ENCODE results near the gene EIF3J. TPM values are rescaled to one million over a fixed set of nuclear protein-coding genes. Genes with fewer than 3 reads are reported as not detected.
"Not testable (repeated sequence)": the region's sequence is repeated elsewhere in the genome, so short reads cannot be mapped to it uniquely, and the experiment has no call there.

Gene EIF3J
- total and polyA plus RNA-seq, 4 donors = 32.0 to 52.1 (median 50.5) TPM

DNA sequence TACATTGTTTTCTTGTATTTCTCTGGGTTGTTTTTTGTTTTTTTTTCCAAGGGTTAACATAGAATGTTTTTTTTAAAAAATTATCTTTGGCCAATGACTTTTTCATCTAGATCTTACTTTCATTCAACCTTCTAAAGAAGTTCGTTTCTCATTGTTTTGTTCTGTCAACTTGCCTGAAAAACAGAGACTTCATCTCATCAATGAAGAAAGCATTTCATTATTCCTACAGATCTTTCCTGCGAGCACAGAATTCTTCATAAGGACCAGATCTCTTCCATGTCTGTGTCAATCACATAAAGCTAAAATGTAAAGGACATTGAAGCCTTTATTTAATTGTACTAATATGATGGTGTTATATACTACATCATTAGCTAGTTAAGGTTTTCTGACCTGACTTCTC, 9.7 kb upstream of the EIF3J start:
- ATAC-seq (ENCODE audit: insufficient read depth, low FRiP score) (no peak), DNase-seq (no peak)
- Histone ChIP-seq H3K27me3 (ENCODE audit: control insufficient read depth in 3 of 3, insufficient read depth in 3 of 3, low read length in 2 of 3) (no peaks in the 10 kb centered on the region), H3K9me3 (ENCODE audit: control insufficient read depth in 4 of 4, insufficient read depth in 3 of 4, low read length in 3 of 4) (no peaks in the 10 kb centered on the region), H3K36me3 (ENCODE audit: control insufficient read depth in 4 of 4, insufficient read depth in 4 of 4, low read length in 4 of 4) (peaks cover 3 to 30% (median 5%) of the 10 kb centered on the region in 4 donors), H3K27ac (ENCODE audit: low read depth in 1 of 2, low read length in 1 of 2) (no peak overlapping the region), H3K9ac (ENCODE audit: insufficient read depth in 1 of 2, low read length in 2 of 2) (no peak overlapping the region), H3K4me1 (ENCODE audit: control insufficient read depth in 5 of 5, insufficient read depth in 5 of 5, low read length in 5 of 5) (no peaks in the 10 kb centered on the region), H3K4me3 (no peak overlapping the region)
- no peak for TF ChIP-seq CTCF (IDR thresholded peaks at IDR 0.05; ENCODE audit: control extremely low read depth, extremely low read depth)
- 85 to 90% methylated on average over 2 of the region's 2 CpGs for WGBS, 2 donors

DNA sequence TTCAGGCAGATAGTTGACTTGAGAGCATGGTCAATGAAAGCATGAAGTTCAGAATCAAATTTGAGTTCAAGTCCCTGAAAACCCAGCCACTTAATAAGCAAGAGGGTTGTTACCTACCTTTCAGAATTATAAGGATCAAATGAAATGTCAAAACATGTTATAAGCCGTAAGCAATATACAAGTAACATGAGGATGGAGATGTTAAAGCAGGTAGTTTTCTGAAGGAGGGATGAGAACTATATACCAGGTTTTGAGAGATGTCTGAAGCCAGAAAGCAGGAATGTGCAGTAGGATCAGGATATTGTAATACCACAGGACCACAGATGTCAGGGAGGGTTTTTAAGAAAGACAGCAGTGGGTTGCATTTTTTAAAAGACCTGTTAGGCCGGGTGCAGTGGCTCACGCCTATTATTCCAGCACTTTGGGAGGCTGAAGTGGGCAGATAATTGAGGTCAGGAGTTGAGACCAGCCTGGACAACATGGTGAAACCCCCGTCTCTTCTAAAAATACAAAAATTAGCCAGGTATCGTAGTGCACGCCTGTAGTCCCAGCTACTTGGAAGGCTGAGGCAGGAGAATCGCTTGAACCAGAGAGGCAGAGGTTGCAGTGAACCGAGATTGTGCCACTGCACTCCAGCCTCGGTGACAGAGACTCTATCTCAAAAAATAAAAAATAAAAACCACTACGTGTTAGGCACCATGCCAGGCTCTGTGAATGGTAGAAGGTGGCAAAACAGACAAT, 6.9 kb upstream of the EIF3J start:
- DNase-seq (no peak), ATAC-seq (ENCODE audit: insufficient read depth, low FRiP score) (no peak)
- no peak overlapping the region for H3K27ac ChIP-seq (ENCODE audit: low read depth in 1 of 2, low read length in 1 of 2)
- H3K4me1 ChIP-seq (ENCODE audit: control insufficient read depth in 5 of 5, insufficient read depth in 5 of 5, low read length in 5 of 5) = no peaks in the 10 kb centered on the region
- no peaks in the 10 kb centered on the region for H3K27me3 ChIP-seq (ENCODE audit: control insufficient read depth in 3 of 3, insufficient read depth in 3 of 3, low read length in 2 of 3)
- H3K4me3 ChIP-seq = no peak overlapping the region
- H3K9me3 ChIP-seq (ENCODE audit: control insufficient read depth in 4 of 4, insufficient read depth in 3 of 4, low read length in 3 of 4) = no peaks in the 10 kb centered on the region
- peaks cover 0 to 17% (median 2%) of the 10 kb centered on the region in 4 donors for H3K36me3 ChIP-seq (ENCODE audit: control insufficient read depth in 4 of 4, insufficient read depth in 4 of 4, low read length in 4 of 4)
- WGBS, 2 donors = 78 to 87% methylated on average over 10 of the region's 10 CpGs
- H3K9ac ChIP-seq (ENCODE audit: insufficient read depth in 1 of 2, low read length in 2 of 2) = no peak overlapping the region
- no peak for TF ChIP-seq CTCF (IDR thresholded peaks at IDR 0.05; ENCODE audit: control extremely low read depth, extremely low read depth)

GRCh38 chr15:44530653-44531052, 6.3 kb upstream of the EIF3J start:
- TF ChIP-seq CTCF (IDR thresholded peaks at IDR 0.05; ENCODE audit: control extremely low read depth, extremely low read depth) = no peak
- DNase-seq = no peak

GRCh38 chr15:44532275-44532674, 4.7 kb upstream of the EIF3J start:
- DNase-seq = not testable (repeated sequence)
- peaks cover 0 to 10% (median 1%) of the 10 kb centered on the region in 4 donors for H3K36me3 ChIP-seq (ENCODE audit: control insufficient read depth in 4 of 4, insufficient read depth in 4 of 4, low read length in 4 of 4)
- WGBS, 2 donors = 97% methylated on average over 5 of the region's 5 CpGs

More at GRCh38 chr15:44530653-44531052, 6.3 kb upstream of the EIF3J start:
- WGBS, 2 donors = 97 to 98% methylated on average over 3 of the region's 3 CpGs
- Histone ChIP-seq H3K4me1 (ENCODE audit: control insufficient read depth in 5 of 5, insufficient read depth in 5 of 5, low read length in 5 of 5) (peaks cover 0 to 4% (median 3%) of the 10 kb centered on the region in 5 donors), H3K9ac (ENCODE audit: insufficient read depth in 1 of 2, low read length in 2 of 2) (no peak overlapping the region), H3K27ac (ENCODE audit: low read depth in 1 of 2, low read length in 1 of 2) (no peak overlapping the region), H3K4me3 (no peak overlapping the region), H3K27me3 (ENCODE audit: control insufficient read depth in 3 of 3, insufficient read depth in 3 of 3, low read length in 2 of 3) (no peaks in the 10 kb centered on the region), H3K36me3 (ENCODE audit: control insufficient read depth in 4 of 4, insufficient read depth in 4 of 4, low read length in 4 of 4) (peaks cover 0 to 17% (median 1%) of the 10 kb centered on the region in 4 donors), H3K9me3 (ENCODE audit: control insufficient read depth in 4 of 4, insufficient read depth in 3 of 4, low read length in 3 of 4) (no peaks in the 10 kb centered on the region)
- ATAC-seq (ENCODE audit: insufficient read depth, low FRiP score) = no peak

More at GRCh38 chr15:44532275-44532674, 4.7 kb upstream of the EIF3J start:
- not testable (repeated sequence) for H3K9me3 ChIP-seq (ENCODE audit: control insufficient read depth in 4 of 4, insufficient read depth in 3 of 4, low read length in 3 of 4); H3K4me1 ChIP-seq (ENCODE audit: control insufficient read depth in 5 of 5, insufficient read depth in 5 of 5, low read length in 5 of 5); H3K27ac ChIP-seq (ENCODE audit: low read depth in 1 of 2, low read length in 1 of 2); H3K9ac ChIP-seq (ENCODE audit: insufficient read depth in 1 of 2, low read length in 2 of 2); H3K4me3 ChIP-seq; ATAC-seq (ENCODE audit: insufficient read depth, low FRiP score); H3K27me3 ChIP-seq (ENCODE audit: control insufficient read depth in 3 of 3, insufficient read depth in 3 of 3, low read length in 2 of 3)

Data from lung (tissue), 12 donors.